ENCODE results near the gene MBD3. TPM values are rescaled to one million over a fixed set of nuclear protein-coding genes. Genes with fewer than 3 reads are reported as not detected.
A peak's percentile ranks its signal among the peaks of the same experiment; 100 is the strongest.

Gene MBD3
- total RNA-seq, 2 experiments from 2014 or later, result 34.3 to 35.2 TPM

GRCh38 chr19:1574354-1575136 is 18.1 kb downstream of the MBD3 start:
- Histone ChIP-seq H3K36me3 (ENCODE audit: insufficient read depth, low read length) (peaks cover 18% of the 10 kb centered on the region), H3K27me3 (ENCODE audit: control insufficient read depth in 1 of 2, insufficient read depth in 2 of 2, low read length in 2 of 2) (no peaks in the 10 kb centered on the region), H3K4me1 (ENCODE audit: insufficient read depth, low read length) (no peaks in the 10 kb centered on the region), H3K9me3 (ENCODE audit: control insufficient read depth in 1 of 2, insufficient read depth in 1 of 2, low read length in 2 of 2) (no peaks in the 10 kb centered on the region), H3K4me3 (ENCODE audit: low read length) (no peak overlapping the region), H3K27ac (ENCODE audit: low read depth in 1 of 2, low read length in 2 of 2) (no peak overlapping the region)
- CTCF ChIA-PET, result interaction anchor here (0.9 kb wide), 1 partner anchor 16 kb away, joined by 3 read pairs; no protein-coding TSS in a partner anchor
- DNase-seq (no peak), ATAC-seq (ENCODE audit: poor library complexity) (no peak)
- POLR2A ChIA-PET, result no interaction called here
- H3K27me3 Mint-ChIP-seq, result peaks cover 4% of the 10 kb centered on the region
- intact Hi-C loops (cut with DNase I, micrococcal nuclease), result no loop called here
- no peak for TF ChIP-seq CTCF (IDR thresholded peaks at IDR 0.05)
- no peak overlapping the region for H3K27ac Mint-ChIP-seq
- H3K4me3 Mint-ChIP-seq, result no peak overlapping the region
- peaks cover 4% of the 10 kb centered on the region for H3K4me1 Mint-ChIP-seq (ENCODE audit: low read depth)
- peaks cover 11% of the 10 kb centered on the region for H3K36me3 Mint-ChIP-seq (ENCODE audit: low read depth)
- H3K9me3 Mint-ChIP-seq, result no peaks in the 10 kb centered on the region

- Histone ChIP-seq H3K9me3 (ENCODE audit: control insufficient read depth in 1 of 2, insufficient read depth in 1 of 2, low read length in 2 of 2) (no peaks in the 10 kb centered on the region), H3K27me3 (ENCODE audit: control insufficient read depth in 1 of 2, insufficient read depth in 2 of 2, low read length in 2 of 2) (no peaks in the 10 kb centered on the region), H3K27ac (ENCODE audit: low read depth in 1 of 2, low read length in 2 of 2) (no peak overlapping the region), H3K4me1 (ENCODE audit: insufficient read depth, low read length) (peaks cover 7% of the 10 kb centered on the region), H3K36me3 (ENCODE audit: insufficient read depth, low read length) (peaks cover 8% of the 10 kb centered on the region), H3K4me3 (ENCODE audit: low read length) (no peak overlapping the region)
- DNase-seq (no peak), ATAC-seq (ENCODE audit: poor library complexity) (no peak)
- Mint-ChIP-seq H3K27ac (no peak overlapping the region), H3K27me3 (peaks cover 4% of the 10 kb centered on the region), H3K4me3 (no peak overlapping the region), H3K9me3 (no peaks in the 10 kb centered on the region), H3K4me1 (ENCODE audit: low read depth) (peaks cover 4% of the 10 kb centered on the region), H3K36me3 (ENCODE audit: low read depth) (peaks cover 7% of the 10 kb centered on the region)
- CTCF ChIA-PET, result no interaction called here
- no peak for TF ChIP-seq CTCF (IDR thresholded peaks at IDR 0.05)
- POLR2A ChIA-PET, result no interaction called here
- intact Hi-C loops (cut with DNase I, micrococcal nuclease), result no loop called here
These were observed 19.9 kb downstream of the MBD3 start for GRCh38 chr19:1572795-1573194.

- peaks cover 4% of the 10 kb centered on the region for H3K27me3 Mint-ChIP-seq
- Histone ChIP-seq H3K9me3 (ENCODE audit: control insufficient read depth in 1 of 2, insufficient read depth in 1 of 2, low read length in 2 of 2) (no peaks in the 10 kb centered on the region), H3K4me3 (ENCODE audit: low read length) (no peak overlapping the region), H3K4me1 (ENCODE audit: insufficient read depth, low read length) (peaks cover 13% of the 10 kb centered on the region), H3K36me3 (ENCODE audit: insufficient read depth, low read length) (no peaks in the 10 kb centered on the region), H3K27ac (ENCODE audit: low read depth in 1 of 2, low read length in 2 of 2) (no peak overlapping the region), H3K27me3 (ENCODE audit: control insufficient read depth in 1 of 2, insufficient read depth in 2 of 2, low read length in 2 of 2) (no peaks in the 10 kb centered on the region)
- H3K4me1 Mint-ChIP-seq (ENCODE audit: low read depth), result peaks cover 4% of the 10 kb centered on the region
- peaks cover 7% of the 10 kb centered on the region for H3K36me3 Mint-ChIP-seq (ENCODE audit: low read depth)
- no peak for ATAC-seq (ENCODE audit: poor library complexity)
- peak overlapping the region; percentile 56 for H3K4me3 Mint-ChIP-seq
- no peak overlapping the region for H3K27ac Mint-ChIP-seq
- no peak for DNase-seq
- intact Hi-C loops (cut with DNase I, micrococcal nuclease), result no loop called here
- CTCF ChIA-PET, result no interaction called here
- no peaks in the 10 kb centered on the region for H3K9me3 Mint-ChIP-seq
- POLR2A ChIA-PET, result no interaction called here
- no peak for TF ChIP-seq CTCF (IDR thresholded peaks at IDR 0.05)
These were observed 21.3 kb downstream of the MBD3 start for GRCh38 chr19:1571358-1571757.
